HG03558 (cell line): Measurements from ENCODE around the gene C1orf105.
A peak's percentile ranks its signal among the peaks of the same experiment; 100 is the strongest.
"Not testable (repeated sequence)": the region's sequence is repeated elsewhere in the genome, so short reads cannot be mapped to it uniquely, and the experiment has no call there.

Source experiments
- ATAC-seq: cut with Tn5 transposase; IDR thresholded peaks from one replicate; pipeline ENCODE4 v1.9.1; 2021; ENCODE audit warnings: moderate number of reproducible peaks; ENCODE audit not compliant: unreplicated experiment; ENCODE audit errors: extremely low read depth

C1orf105 gene

GRCh38 chr1:172421974-172422604 lies 1.6 kb downstream of the C1orf105 start:
- no peak for ATAC-seq

- no peak for ATAC-seq
Observed at GRCh38 chr1:172423336-172423735, 2.9 kb downstream of the C1orf105 start.

- no peak for ATAC-seq
Observed at GRCh38 chr1:172425339-172425738, 4.9 kb downstream of the C1orf105 start.

GRCh38 chr1:172427191-172427590 lies 6.7 kb downstream of the C1orf105 start:
- no peak for ATAC-seq

- no peak for ATAC-seq
Observed at GRCh38 chr1:172429331-172430127, 9.0 kb downstream of the C1orf105 start.

DNA sequence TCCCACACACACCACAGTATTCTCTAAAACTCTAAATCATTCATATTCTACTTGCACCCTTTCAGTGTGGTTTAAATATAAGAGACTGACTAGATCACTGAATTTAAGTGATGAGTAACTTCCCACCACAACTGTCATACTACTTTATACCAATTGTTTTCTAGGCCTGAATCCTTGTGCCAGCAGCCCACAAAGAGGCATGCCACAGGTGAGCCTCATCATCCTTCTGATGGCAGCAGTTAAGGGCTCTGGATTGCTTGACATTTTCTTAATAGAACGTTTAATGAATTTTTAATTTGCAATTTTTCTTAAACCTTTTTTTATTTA lies 9.6 kb downstream of the C1orf105 start:
- ATAC-seq: no peak

GRCh38 chr1:172431204-172431603 lies 10.7 kb downstream of the C1orf105 start:
- ATAC-seq: no peak

DNA sequence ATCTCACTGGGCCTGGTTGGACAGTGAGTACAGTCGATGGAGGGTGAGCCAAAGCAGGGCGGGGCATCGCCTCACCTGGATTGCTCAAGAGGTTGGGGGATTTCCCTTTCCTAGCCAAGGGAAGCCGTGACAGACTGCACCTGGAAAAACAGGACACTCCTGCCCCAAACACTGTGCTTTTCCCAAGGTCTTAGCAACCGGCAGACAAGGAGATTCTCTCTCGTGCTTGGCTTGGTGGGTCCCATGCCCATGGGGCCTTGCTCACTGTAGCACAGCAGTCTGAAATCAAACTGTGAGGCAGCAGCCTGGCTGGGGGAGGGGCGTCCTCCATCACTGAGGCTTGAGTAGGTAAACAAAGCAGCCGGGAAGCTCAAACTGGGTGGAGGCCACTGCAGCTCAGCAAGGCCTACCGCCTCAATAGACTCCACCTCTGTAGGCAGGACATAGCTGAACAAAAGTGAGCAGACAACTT lies 11.3 kb downstream of the C1orf105 start:
- no peak for ATAC-seq

GRCh38 chr1:172437183-172437582 lies 16.7 kb downstream of the C1orf105 start:
- ATAC-seq: not testable (repeated sequence)

DNA sequence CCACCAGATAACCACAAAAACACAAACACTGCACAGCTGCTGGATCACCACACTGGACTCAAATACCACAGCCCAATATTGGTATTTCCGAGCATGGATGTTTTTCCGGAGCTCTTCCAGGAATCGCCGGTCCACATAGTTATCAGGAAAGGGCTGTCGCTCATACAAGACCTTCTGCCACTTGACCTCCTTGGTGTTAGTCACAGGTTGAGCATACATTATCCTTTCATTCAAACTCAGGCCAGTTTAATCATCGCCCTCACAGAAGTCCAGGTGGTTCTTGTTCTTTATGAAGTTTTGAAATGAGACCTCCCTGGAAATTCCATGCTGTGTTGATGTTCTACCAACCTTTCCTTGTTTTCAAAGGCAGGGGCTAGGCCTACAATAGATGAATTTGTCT lies 21.9 kb downstream of the C1orf105 start:
- no peak for ATAC-seq

GRCh38 chr1:172442843-172443565 lies 22.5 kb downstream of the C1orf105 start:
- ATAC-seq: no peak

GRCh38 chr1:172443666-172444453 lies 23.4 kb downstream of the C1orf105 start, which contains the start of gene PIGC:
TSS of gene PIGC (minus strand) at chr1:172444069. CDS start at chr1:172442622, 1,447 bp downstream.
- ATAC-seq: peak; percentile 88

DNA sequence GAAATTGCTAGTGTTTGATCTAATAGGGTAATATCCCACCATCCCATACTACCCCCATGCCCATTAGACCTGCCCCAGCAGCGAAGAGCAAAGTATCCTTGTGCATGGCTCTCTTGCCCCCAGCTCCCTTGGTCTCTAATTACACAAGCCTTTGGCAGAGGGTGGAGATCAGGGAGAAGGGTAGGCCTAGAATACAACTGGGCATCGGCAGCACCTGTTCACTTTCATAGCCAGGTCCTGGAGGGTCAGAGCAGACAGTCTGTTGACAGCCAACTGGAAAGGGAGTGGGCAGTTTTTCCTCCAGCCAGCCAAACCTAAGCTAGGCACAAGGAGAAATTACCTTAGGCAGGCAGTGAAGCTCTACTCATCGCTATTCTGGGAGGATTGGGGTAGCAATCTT lies 26.1 kb downstream of the C1orf105 start:
- no peak for ATAC-seq

DNA sequence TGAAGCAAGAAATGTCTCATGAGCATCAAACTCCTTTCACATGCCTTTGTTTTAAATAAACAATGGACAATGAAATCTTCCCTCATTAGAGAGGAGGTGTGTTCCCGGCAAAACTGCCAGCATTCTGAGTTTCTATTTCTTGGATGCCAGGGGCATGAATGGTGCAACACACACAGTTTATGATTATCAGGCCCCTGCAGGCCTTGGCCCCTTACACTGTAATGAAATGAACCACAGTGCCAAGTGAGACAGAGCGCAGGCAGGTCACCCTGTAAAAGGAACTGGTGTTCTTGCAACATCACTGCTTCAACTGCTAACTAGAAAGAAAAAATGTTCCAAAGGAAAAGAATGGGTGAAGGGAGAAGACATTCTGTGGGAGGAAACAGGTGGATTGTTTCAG lies 27.2 kb downstream of the C1orf105 start:
- ATAC-seq: no peak

DNA sequence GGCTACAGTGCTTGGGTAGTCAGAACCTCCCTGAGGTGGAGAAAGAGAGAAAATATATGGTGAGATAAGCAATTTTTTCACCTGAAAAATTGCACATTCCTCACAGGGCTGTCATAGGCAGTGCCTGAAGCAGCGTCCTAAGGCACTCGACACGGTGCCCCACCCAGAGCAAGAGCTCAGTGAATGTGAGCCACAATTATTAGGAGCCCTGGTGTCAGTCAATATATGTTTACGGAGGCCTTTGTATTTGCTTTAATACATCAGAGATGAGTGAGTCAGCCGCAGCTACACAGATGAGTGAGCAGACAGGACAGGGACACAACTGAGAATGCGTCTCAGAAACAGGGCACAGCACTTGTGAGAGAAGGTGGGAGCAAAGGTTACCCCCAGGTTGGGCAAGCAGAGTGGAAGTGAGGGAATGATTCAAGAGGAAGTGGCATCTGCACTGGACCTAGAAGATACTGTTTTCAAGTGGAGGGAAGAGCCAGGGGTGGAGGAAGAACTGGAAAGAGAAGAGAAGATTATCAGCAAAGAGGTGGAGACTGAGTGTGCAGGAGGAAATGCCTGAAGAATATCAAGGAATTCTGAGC lies 28.6 kb downstream of the C1orf105 start:
- ATAC-seq: no peak

DNA sequence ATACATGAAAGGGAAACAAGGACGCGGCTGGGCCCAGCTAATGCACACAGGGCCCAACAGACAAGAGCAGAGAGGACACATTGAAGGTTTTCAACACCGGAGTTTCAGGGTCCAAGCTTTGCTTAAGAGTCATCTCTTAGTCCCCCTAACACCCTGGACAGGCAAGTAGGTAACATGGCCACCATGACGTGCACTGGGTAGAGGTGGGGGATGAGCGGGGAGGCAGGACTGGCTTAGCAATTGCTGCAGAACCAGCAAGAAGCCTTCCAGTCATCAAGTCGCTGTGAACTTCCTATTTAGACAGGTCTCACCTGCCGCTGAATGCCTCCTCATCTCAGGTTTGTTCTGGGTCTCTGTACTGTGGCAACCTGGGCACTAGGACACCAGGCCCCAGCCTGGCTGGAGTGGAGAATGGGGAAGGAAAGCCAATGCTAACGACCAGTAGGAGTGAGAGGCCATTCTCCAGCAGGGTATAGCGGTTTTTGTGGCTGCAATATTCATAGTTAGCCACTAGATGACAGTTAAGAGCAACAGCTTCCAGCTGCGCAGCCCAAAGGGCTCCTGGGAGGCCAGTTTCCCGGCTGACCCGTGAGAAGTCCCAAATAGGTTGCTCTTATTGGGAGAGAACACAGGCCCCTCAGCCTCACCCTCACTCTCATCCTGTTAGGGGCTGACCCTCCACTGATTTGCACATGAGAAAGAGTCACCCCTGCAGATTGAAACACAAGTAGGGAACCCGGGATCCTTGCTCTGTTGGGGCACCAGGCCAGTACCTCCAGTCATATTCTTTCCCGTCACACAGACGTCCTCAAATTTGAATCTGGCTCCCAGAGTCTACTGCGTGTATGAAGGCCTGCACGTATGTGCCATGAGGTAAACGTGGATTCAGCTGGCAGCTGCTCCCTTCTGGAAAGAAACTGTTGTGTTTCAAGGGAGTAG lies 29.4 kb downstream of the C1orf105 start:
- peak; percentile 94 for ATAC-seq

DNA sequence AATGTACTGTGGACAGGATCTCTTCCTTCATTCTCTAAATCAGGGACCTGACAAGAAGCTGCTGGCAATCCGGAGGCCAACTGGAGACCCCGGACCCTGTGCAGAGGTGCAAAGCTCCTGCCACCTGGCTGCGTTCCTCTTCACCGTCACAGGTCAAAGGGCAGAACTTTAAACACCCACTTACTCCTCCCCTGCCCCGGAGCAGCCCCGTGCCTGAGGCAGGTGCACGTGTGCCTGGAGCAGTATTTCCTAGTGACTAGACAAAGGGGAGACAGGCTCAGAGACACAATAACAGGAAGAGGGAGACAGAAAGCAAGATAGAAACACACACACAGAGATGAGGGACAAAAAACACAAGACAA lies 30.0 kb downstream of the C1orf105 start:
- no peak for ATAC-seq

GRCh38 chr1:172451002-172451443 lies 30.5 kb downstream of the C1orf105 start:
- ATAC-seq: no peak
